GM21526 (cell line): Measurements from ENCODE around the gene VPS52.
A peak's percentile ranks its signal among the peaks of the same experiment; 100 is the strongest.

ENCODE experiments used
- ATAC-seq: cut with Tn5 transposase; IDR thresholded peaks from one replicate; pipeline ENCODE4 v1.9.1; 2021; ENCODE audit warnings: moderate library complexity; ENCODE audit not compliant: unreplicated experiment, low FRiP score

Gene VPS52

GRCh38 chr6:33215271-33216116, 56.2 kb downstream of the VPS52 start:
- no peak for ATAC-seq

- no peak for ATAC-seq
Measured at GRCh38 chr6:33213989-33214335, 57.7 kb downstream of the VPS52 start.

GRCh38 chr6:33213166-33213988, 58.3 kb downstream of the VPS52 start:
- no peak for ATAC-seq

GRCh38 chr6:33212857-33213165, 58.9 kb downstream of the VPS52 start:
- ATAC-seq = no peak

- ATAC-seq = no peak
Measured at GRCh38 chr6:33211666-33212422, 59.8 kb downstream of the VPS52 start.

- no peak for ATAC-seq
Measured at GRCh38 chr6:33211136-33211535, 60.5 kb downstream of the VPS52 start.

- no peak for ATAC-seq
Measured at GRCh38 chr6:33209856-33210255, 61.8 kb downstream of the VPS52 start.

- ATAC-seq = peak; percentile 39
Measured at GRCh38 chr6:33208091-33208967, 63.3 kb downstream of the VPS52 start, which contains the start of gene RING1. Gene RING1 (plus strand): TSS chr6:33208500. CDS start chr6:33208823, 323 bp downstream.

GRCh38 chr6:33207552-33208090, 64.1 kb downstream of the VPS52 start:
- ATAC-seq = no peak

- ATAC-seq = no peak
Measured at GRCh38 chr6:33206864-33207551, 64.7 kb downstream of the VPS52 start.

GRCh38 chr6:33206027-33206863, 65.4 kb downstream of the VPS52 start:
- no peak for ATAC-seq

- ATAC-seq = no peak
Measured at GRCh38 chr6:33205191-33206026, 66.3 kb downstream of the VPS52 start.

GRCh38 chr6:33204415-33205190, 67.1 kb downstream of the VPS52 start, which contains the start of gene HSD17B8:
Gene HSD17B8 (plus strand): TSS chr6:33204655. CDS start chr6:33204669, 14 bp downstream.
- peak; percentile 42 for ATAC-seq

- no peak for ATAC-seq
Measured at GRCh38 chr6:33204165-33204414, 67.6 kb downstream of the VPS52 start.

GRCh38 chr6:33203443-33204164, 68.1 kb downstream of the VPS52 start:
- ATAC-seq = no peak

- ATAC-seq = no peak
Measured at GRCh38 chr6:33202799-33203198, 68.9 kb downstream of the VPS52 start.
